ENCODE results near the gene CLNK. TPM values are rescaled to one million over a fixed set of nuclear protein-coding genes. Genes with fewer than 3 reads are reported as not detected.

CLNK gene
- total and polyA plus RNA-seq, 2 of the 13 experiments (the other 11 are each of a cell fraction or from before 2014, with no cell fraction given): not detected

DNA sequence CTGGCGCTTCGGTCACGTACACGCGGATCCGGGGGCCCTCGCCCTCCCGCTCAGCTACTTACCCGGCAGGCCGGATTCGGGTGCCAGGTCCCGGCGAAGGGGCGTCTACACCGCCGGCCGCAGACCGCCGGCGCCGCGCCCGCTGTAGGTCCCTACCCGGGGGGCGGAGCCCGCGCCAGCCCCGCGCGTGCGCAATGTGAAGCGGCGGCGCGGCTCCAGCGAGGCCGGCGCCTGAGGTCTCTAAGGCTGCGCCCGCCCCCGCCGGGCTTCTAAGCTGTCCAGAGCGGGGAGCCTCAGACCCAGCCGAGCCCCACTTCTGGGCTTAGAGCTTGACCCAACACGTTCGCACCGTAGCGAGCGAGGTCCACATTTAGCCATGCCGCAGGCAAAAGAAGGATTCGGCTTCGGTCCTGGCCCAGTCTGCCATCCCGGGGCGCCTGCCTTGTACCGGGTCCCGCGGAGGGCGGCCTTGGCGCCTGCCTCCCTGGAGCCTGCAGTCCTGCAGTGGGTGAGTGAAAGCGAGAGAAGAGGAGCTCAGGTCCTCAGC lies 227.2 kb downstream of the CLNK start, which contains the start of gene ZNF518B (continued):
- TF ChIP-seq, protein P1, sequence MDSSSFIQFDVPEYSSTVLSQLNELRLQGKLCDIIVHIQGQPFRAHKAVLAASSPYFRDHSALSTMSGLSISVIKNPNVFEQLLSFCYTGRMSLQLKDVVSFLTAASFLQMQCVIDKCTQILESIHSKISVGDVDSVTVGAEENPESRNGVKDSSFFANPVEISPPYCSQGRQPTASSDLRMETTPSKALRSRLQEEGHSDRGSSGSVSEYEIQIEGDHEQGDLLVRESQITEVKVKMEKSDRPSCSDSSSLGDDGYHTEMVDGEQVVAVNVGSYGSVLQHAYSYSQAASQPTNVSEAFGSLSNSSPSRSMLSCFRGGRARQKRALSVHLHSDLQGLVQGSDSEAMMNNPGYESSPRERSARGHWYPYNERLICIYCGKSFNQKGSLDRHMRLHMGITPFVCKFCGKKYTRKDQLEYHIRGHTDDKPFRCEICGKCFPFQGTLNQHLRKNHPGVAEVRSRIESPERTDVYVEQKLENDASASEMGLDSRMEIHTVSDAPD (CRISPR knock-in tag; IDR thresholded peaks at IDR 0.05): no peak
- TF ChIP-seq ZNF367 (CRISPR knock-in tag; IDR thresholded peaks at IDR 0.05; ENCODE audit: borderline replicate concordance): no peak

DNA sequence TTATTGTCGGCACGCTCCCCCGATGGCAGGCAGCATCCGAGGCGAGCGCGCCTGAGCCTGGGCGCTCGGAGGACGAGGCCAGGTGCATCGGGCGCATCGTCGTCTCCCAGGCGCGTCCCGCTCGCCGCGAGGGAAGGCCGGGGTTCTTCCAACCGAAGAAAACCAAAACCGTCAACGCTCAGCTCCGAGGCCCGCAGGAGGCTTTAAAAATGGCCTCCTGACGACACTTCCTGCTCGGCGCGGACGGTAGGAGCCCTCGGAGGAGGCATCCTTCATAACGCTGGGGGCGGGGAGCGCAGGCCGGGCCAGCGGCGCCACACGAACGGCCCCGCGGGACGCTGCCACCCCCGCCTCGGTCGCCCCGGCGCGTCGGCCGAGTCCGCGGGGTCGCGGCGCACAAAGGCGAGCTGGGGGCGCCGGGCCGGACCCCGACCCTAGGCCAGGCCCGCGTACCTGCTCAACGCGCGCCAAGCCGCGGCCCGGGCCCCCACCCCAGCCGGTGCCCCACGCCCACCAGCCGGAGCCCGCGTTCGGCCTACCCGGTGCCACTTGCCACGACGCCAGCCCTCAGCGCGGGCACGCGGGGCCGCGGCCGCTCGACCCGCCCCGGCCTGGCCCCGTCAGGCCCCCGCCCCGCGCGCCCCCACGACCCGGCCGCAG lies 227.8 kb downstream of the CLNK start:
- no peak for DNase-seq (ENCODE audit: low spot score)
- Histone ChIP-seq H3K36me3 (replicated peaks in 1 of 2; ENCODE audit: control insufficient read depth in 1 of 2, insufficient read depth in 2 of 2, low read length in 2 of 2) (no peaks in the 10 kb centered on the region), H3K79me2 (ENCODE audit: insufficient read depth, low read length) (no peaks in the 10 kb centered on the region), H3K27ac (ENCODE audit: extremely low read length, insufficient read depth, low read length) (no peak overlapping the region), H3K27me3 (ENCODE audit: control insufficient read depth in 1 of 2, insufficient read depth in 2 of 2, low read length in 2 of 2) (peaks cover 0 to 6% of the 10 kb centered on the region in 2 experiments; a peak in 1 of 5 replicates), H3K9me3 (ENCODE audit: low read length) (no peaks in the 10 kb centered on the region), H3K9ac (ENCODE audit: insufficient read depth, low read depth, low read length) (no peak overlapping the region), H4K20me1 (ENCODE audit: insufficient read depth, low read length) (no peaks in the 10 kb centered on the region; the same call in 1 of the 2 replicates), H3K4me2 (ENCODE audit: low read depth, low read length) (no peak overlapping the region), H3K4me1 (ENCODE audit: insufficient read depth, low read length) (no peaks in the 10 kb centered on the region), H2AFZ (ENCODE audit: low read length) (no peak overlapping the region), H3K4me3 (replicated peaks in 1 of 3; ENCODE audit: insufficient read depth in 1 of 3, low read depth in 2 of 3, low read length in 3 of 3) (no peak overlapping the region)
- ChIA-PET POLR2A (no interaction called here), CTCF (ENCODE audit: low intra/inter-chr PET ratio, low total read pairs) (no interaction called here)
- no TSS peak for BruUV-seq (replicated peaks)
- intact Hi-C loops (cut with micrococcal nuclease; ENCODE audit: unreplicated experiment): no loop called here
- in situ Hi-C loops (cut with HindIII; ENCODE audit: extremely low pct_ligation_motif_present, low pct_unique_long_range_greater_than_20kb): no loop called here
- TF ChIP-seq ETV6 (CRISPR knock-in tag; conservative IDR thresholded peaks at IDR 0.05) (no peak), SCMH1 (CRISPR knock-in tag; IDR thresholded peaks at IDR 0.05; ENCODE audit: borderline replicate concordance) (no peak), ZNF775 (CRISPR knock-in tag; IDR thresholded peaks at IDR 0.05; ENCODE audit: borderline replicate concordance) (no peak), DNMT1 (CRISPR knock-in tag; IDR thresholded peaks at IDR 0.05) (0 out of 2 replicates have a peak, but pooled peaks have one; percentile 33)
- no peak for ATAC-seq
- FAIRE-seq: no peak
- 93% methylated on average over 33 of the region's 96 CpGs for WGBS (ENCODE audit: low lambda C conversion rate)
